ENCODE data around the gene DOC2A.
"Not testable (repeated sequence)": the region's sequence is repeated elsewhere in the genome, so short reads cannot be mapped to it uniquely, and the experiment has no call there.

DOC2A gene

DNA sequence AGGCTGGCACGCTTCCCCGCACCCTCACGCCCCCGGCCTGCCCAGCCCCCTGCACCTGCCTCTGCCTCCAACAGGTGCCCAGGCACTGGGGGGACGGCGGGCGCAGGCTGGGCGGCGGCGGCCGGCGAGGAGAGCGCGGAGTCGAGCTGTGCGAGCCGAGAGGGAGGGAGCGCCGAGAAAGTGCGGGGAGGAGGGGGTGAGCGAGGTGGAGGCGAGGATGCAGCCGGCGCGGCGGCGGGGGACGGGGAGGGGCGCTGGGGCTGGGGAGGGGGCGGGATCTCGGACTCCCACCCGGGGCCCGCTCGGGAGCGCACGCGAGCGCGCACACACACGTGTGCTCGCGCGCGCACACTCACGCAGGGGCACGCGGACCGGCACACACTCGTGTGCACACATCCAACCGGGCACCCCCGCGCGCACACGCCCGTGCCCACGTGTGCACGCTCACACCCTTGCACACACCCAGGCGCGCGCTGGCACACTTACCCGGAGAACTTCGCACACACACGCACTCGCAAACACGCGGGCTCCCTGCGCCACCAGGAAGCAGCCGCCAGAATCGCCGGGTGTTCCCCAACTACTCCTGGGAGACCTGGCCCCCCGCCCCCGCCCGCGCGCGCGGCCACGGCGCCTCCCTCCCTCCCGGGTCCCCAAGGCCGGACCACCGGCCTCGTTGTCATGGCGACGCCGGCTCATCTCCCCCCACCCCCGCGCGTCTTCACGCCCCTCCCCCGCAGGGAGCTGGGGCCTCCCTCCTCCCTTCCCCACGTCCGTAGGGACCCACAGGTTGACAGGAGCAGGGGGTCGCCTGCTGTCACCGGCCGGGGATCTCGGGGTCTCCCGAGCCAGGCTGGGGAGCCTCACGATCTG lies at the start of gene DOC2A:
DOC2A (minus strand) TSS at position 184 of the 870 bp plus-strand sequence. CDS start 805 bp downstream, outside the sequence.
- no peak for DNase-seq

GRCh38 chr16:30060346-30060745 lies 49.5 kb upstream of the DOC2A start:
- DNase-seq: no peak

DNA sequence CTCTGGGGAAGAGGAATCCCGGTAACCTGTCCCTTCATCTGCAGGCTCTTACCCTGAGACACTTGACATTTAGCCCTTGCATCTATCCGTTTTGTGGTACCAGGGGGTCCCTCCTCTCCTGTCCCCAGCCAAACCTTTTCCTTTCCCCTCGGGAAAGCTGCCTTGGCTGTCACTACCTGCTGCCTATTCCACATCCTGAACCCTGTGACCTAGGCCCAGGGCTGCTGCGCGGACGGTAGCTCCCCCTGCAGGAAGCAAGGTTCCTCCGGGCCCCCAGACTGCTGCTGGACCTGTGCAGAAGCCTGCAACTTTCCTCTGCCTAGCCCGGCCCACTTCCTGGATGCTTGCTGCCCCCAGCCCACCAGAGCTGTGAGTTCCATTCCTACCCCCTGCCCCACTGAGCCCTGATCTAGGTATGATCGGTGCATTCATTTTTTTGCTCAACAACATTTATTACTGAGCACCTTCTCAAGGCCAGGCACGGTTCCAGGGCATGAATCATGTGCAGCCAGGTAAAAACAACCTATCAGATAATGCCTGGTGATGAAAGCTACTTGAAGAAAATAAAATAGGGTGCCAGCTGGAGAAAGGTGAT lies 44.2 kb upstream of the DOC2A start:
- no peak for DNase-seq

- DNase-seq: no peak
Observed at GRCh38 chr16:30054451-30054850, 43.6 kb upstream of the DOC2A start.

- no peak for DNase-seq
Observed at GRCh38 chr16:30053376-30054015, 42.7 kb upstream of the DOC2A start.

GRCh38 chr16:30052671-30053372 lies 42.0 kb upstream of the DOC2A start:
- peak; percentile 44 for DNase-seq

GRCh38 chr16:30051518-30051917 lies 40.7 kb upstream of the DOC2A start:
- DNase-seq: no peak

DNA sequence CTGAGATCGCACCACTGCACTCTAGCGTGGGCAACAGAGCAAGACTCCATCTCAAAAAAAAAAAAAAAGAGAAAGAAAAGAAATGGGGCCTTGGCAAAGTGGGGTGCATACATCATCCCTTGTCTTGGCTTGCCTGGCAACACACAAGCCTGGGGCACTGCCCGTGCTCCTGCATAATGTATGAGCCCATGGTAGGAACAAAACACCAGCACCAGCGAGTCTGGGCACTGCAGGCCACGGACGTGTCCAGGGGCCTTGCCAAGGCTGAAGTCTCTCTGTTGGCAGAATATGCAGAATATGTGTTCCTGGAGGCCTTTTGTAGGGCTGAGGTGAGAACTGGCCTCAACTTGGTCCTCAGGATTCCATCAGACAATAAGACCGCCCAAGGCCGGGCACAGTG lies 39.0 kb upstream of the DOC2A start:
- DNase-seq: no peak

DNA sequence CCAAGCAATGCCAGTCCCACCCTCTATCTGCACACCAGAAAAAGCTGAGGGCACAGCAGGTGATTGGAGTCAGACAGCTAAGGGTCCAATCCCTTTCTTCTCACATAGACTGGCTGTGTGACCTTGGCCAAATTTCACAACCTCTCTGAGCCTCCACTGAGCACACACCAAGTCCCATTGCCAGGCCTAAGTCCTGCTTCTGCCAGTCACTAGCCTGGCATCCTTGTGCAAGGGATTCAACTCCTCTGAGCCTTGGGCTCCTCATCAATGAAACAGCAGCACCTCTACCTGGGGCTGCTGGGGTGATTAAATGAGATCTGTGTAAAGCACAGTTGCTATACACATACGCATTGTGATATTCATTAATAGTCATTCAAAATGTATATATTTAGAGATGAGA lies 35.8 kb upstream of the DOC2A start:
- no peak for DNase-seq

DNA sequence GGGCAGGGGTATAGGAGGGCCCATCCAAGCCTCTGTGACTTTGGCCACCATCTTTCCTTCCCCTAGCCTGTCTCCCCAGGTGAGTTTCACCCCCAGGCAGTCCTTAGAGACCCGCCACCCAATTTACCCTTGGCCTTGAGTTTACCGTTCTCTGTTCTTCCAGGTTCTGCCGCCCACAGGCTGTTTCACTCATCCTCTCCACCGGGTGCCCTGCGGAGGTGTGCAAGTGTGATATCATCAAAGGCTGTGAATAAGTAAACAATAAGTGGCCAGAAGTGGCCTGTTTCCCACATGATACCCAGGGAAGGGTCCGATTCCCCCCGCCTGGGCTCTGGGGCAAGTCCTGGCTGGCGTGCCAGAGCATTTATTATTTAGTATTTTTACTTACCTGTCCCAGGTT lies 35.4 kb upstream of the DOC2A start:
- no peak for DNase-seq

DNA sequence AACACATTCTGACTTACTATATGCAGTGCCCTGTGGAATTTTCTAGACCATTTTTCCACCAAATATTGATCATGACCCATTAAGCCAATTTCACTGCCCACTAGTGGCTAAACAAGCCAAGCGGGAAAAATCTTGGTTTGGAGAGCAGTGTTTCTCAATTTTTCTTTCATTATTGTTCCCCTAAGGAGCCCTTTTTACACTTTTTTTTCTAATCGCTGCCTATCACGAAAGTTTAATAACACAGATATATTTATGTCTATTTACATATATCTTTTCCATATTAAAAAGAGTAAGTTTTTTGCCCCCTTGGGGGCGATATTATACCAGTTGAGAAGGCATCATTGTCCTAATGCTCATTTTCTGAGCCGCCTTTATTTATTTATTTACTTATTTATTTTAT lies 31.0 kb upstream of the DOC2A start:
- no peak for DNase-seq

DNA sequence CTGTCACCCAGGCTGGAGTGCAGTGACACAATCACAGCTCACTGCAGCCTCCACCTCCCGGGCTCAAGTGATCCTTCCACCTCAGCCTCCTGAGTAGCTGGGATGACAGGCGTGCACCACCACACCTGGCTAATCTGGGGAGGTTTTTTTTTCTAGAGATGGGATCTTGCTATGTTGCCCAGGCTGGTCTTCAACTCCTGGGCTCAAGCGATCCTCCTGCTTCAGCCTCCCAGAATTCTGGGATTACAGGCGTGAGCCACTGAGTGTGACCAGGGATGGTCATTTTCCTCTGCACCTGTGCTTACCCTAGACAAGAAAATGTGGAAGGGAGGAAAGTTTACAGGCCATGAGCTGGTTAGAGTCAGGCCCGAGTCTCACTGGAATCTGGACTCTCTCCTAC lies 29.9 kb upstream of the DOC2A start:
- DNase-seq: not testable (repeated sequence)

- no peak for DNase-seq
Observed at GRCh38 chr16:30040221-30040620, 29.4 kb upstream of the DOC2A start.

- no peak for DNase-seq
Observed at GRCh38 chr16:30033270-30033669, 22.4 kb upstream of the DOC2A start.

GRCh38 chr16:30032083-30032819 lies 21.4 kb upstream of the DOC2A start:
- DNase-seq: no peak

DNA sequence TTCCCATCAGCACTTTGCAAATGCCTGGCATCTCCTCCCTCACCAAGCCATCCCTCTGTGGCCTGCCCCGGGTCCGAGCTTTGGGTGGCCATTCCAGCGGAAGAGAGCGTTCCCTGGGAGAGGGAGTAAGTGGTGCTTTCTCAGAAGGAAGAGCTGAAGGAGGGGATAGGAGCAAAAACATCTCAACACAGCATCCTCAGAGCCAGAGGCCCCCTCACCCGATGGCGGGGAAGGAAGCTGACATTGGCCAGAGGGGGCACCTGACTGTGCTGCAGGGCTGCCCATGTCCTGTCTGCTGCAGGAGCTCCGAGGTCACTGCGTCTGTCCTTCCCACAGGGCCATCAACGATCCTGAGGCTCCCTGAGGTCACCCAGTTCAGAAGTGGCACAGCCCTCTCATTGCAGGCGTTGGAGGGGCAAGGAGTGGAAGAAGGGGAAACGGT lies 20.7 kb upstream of the DOC2A start:
- DNase-seq: no peak

DNA sequence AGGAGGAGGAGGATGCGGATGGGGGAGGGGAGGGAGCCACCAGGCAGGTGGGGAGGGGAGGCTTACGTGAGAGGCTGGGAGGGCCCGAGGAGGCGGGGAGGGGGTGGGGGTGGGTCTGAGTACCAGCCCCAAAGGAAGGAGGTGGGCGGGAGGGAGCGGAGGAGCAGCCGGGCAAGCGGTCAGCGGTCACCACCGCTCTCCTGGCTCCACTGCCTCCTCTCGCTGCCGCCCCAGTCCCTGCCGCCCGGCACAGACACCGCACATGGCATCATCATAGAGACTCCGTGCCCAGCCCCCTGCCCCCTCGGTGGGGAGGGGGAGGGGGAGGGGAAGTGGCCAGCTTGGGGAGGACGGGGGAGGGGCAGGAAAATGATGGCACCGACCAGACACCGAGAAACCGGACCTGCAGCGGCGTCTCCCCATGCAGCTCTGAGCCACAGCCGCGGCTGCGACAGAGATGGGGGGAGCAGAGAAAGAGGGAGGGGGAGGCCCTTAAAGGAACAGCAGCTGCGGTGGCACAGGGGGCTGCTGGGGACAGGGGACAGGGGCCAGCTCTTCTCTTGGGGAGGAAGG lies 20.1 kb upstream of the DOC2A start, which contains the start of gene TLCD3B:
TLCD3B (minus strand) TSS at position 431 of the 573 bp plus-strand sequence. CDS start 744 bp downstream, outside the sequence.
- no peak for DNase-seq

DNA sequence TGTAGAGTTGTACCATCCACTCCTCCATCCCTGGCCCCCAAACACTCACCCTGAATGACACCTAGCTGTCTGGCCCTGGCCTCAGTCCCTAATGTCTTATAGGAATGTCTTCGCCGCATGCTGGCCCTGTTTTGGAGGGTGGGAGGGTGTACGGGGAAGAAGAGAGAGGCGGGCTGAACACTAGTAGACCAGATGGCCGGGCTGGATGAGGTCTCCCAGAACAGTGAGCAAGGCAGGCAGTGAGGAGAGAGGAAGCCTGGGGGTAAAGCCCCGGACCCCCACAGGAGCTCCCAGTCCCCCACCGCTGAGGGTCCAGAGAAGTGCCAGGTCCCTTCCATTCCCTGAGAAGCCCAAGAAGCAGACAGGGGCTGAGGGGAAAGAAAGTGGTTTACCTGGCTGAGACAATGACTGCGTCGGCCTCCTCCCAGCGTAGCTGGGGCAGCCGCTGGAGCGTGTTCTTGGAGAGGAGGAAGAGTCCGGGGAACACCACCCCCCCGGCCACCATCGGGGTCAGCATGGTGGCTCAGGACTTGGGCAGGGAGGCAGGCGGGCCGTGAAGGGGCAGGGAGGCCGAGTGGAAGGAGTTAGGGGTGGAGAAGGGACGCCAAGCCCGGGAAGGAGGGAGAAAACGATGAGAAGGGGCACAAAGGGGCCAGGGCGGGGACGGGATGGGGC lies 19.3 kb upstream of the DOC2A start:
- no peak for DNase-seq

- no peak for DNase-seq
Observed at GRCh38 chr16:30028438-30029076, 17.7 kb upstream of the DOC2A start.

DNA sequence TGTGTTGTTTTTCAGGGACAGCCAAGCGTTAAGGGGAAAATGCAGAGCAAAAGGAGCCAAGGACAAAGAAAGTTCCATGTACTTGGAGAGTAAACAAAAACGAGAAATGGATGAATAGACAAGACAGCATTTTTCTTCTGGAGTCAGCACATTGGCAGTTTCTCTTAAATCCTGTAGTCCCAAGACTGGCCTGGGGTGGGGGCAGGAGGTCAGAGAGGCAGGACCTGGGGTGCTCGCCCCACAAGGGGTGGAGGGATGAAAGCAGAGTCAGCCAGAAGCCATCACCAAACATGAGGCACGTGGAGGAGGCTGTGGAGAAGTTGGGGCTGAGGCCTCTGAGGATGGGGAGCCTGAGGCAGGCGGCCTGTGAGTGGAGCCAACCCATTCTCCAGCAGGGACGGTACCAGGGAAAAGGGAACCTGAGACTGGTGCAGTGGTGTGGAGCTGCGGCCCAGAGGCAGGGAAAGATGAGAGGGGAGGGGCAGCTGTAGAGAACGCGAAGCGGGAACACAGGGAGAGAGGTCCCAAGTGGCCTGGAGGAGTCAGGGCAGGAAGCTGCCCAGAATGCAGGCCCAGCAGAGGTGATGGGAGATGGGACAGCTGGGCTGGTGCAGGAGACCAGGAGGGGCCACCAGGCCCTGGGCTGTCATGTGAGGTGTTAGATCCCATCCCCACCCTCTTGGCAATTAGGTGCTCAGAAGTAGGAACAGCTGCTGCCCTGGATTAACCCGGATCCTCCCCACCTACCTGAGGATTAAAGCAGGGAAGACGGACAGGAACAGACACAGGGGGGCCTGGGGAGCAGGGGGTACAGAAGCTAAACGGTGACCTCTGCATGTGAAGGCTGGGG lies 17.0 kb upstream of the DOC2A start:
- no peak for DNase-seq

Measured in NCI-H2081 treated with DMSO at 0.1 percent for 48 hours (cell line).